Omental fat pad (tissue), 4 donors: ENCODE data around the gene HRH2. TPM values are rescaled to one million over a fixed set of nuclear protein-coding genes. Genes with fewer than 3 reads are reported as not detected.
"Not testable (repeated sequence)": the region's sequence is repeated elsewhere in the genome, so short reads cannot be mapped to it uniquely, and the experiment has no call there.

ENCODE experiments used
- ATAC-seq: fragments of 150-250 bp; one replicate; pipeline ENCODE4 v1.9.1; 2016; ENCODE audit warnings: mild to moderate bottlenecking, moderate library complexity; ENCODE audit not compliant: low FRiP score
- DNase-seq: peaks from one replicate; pipeline ENCODE4 v3.0.0-alpha.2; 2019; ENCODE audit warnings: low spot score
- CTCF ChIP-seq, 3 donors: fragments of 450-650 bp; IDR thresholded peaks; one replicate each; pipeline ENCODE4 v1.5.1; 2016 to 2017; ENCODE audit warnings: antibody characterized with exemption in 3 of 3, mild to moderate bottlenecking in 3 of 3, moderate library complexity in 2 of 3
- total RNA-seq, 4 donors: library from RNA; depleted of rRNA; stranded (reverse); fragments of >200 nt; gene quantifications; one replicate each; pipeline ENCODE4 v1.1.0, GENCODE V29; 2016

Gene HRH2
- total RNA-seq, 4 donors from 2014 or later: 2.9 to 22.6 (median 10.4) TPM

- ATAC-seq: no peak
- TF ChIP-seq CTCF (IDR thresholded peaks at IDR 0.05): no peak
- DNase-seq: no peak
These were observed 60.0 kb downstream of the HRH2 start for GRCh38 chr5:175717837-175718236.

- DNase-seq: no peak
- ATAC-seq: no peak
- TF ChIP-seq CTCF (IDR thresholded peaks at IDR 0.05): no peak
These were observed 60.7 kb downstream of the HRH2 start for GRCh38 chr5:175718401-175719108.

- not testable (repeated sequence) for DNase-seq, ATAC-seq
These were observed 61.2 kb downstream of the HRH2 start for GRCh38 chr5:175719109-175719432.

- ATAC-seq (no peak), DNase-seq (no peak)
- TF ChIP-seq CTCF (IDR thresholded peaks at IDR 0.05): no peak
These were observed 66.7 kb downstream of the HRH2 start for GRCh38 chr5:175724314-175725275.

- ATAC-seq (no peak), DNase-seq (no peak)
- TF ChIP-seq CTCF (IDR thresholded peaks at IDR 0.05): no peak
These were observed 70.4 kb downstream of the HRH2 start for GRCh38 chr5:175728316-175728715.

GRCh38 chr5:175728885-175729828 is 71.3 kb downstream of the HRH2 start:
- DNase-seq (no peak), ATAC-seq (no peak)
- TF ChIP-seq CTCF (IDR thresholded peaks at IDR 0.05): no peak

GRCh38 chr5:175729829-175730277 is 72.0 kb downstream of the HRH2 start:
- DNase-seq: peak; percentile 95
- TF ChIP-seq CTCF (IDR thresholded peaks at IDR 0.05): peak in 2 of 3 donors; percentile 63
- peak; percentile 75 for ATAC-seq
